Gastrocnemius medialis (tissue), 4 donors: ENCODE data around the gene HTR3A.

Source experiments
- CTCF ChIP-seq, 5 experiments: fragments of 450-650 bp in 3 of 5; fragments of 200-600 bp in 2 of 5; sonication (generic) in 2 of 5; IDR thresholded peaks in 4 of 5; conservative IDR thresholded peaks in 1 of 5; 1 replicate in 4 of 5; 2 replicates in 1 of 5; pipeline ENCODE4 v1.5.1; 2016 to 2019; ENCODE audit warnings: antibody characterized with exemption in 5 of 5, mild to moderate bottlenecking in 3 of 5, moderate library complexity in 3 of 5
- POLR2A ChIP-seq, 2 donors: fragments of 450-650 bp; IDR thresholded peaks; one replicate each; pipeline ENCODE4 v1.6.1; 2017; ENCODE audit warnings: antibody characterized with exemption in 2 of 2, mild to moderate bottlenecking in 2 of 2, moderate library complexity in 2 of 2

GRCh38 chr11:113954235-113954634 lies 20.7 kb upstream of the HTR3A start:
- TF ChIP-seq CTCF (IDR thresholded peaks at IDR 0.05 in 4 of 5, conservative IDR thresholded peaks at IDR 0.05 in 1 of 5): no peak
- TF ChIP-seq POLR2A (IDR thresholded peaks at IDR 0.05): no peak
